Left forelimb (tissue), 1 donor: Measurements from ENCODE around the gene PTGFRN.
"Not testable (repeated sequence)": the region's sequence is repeated elsewhere in the genome, so short reads cannot be mapped to it uniquely, and the experiment has no call there.

ENCODE experiments used
- DNase-seq: peaks from one replicate; pipeline ENCODE4 v3.0.0-alpha.2; 2018; ENCODE audit warnings: low spot score

The PTGFRN gene

DNA sequence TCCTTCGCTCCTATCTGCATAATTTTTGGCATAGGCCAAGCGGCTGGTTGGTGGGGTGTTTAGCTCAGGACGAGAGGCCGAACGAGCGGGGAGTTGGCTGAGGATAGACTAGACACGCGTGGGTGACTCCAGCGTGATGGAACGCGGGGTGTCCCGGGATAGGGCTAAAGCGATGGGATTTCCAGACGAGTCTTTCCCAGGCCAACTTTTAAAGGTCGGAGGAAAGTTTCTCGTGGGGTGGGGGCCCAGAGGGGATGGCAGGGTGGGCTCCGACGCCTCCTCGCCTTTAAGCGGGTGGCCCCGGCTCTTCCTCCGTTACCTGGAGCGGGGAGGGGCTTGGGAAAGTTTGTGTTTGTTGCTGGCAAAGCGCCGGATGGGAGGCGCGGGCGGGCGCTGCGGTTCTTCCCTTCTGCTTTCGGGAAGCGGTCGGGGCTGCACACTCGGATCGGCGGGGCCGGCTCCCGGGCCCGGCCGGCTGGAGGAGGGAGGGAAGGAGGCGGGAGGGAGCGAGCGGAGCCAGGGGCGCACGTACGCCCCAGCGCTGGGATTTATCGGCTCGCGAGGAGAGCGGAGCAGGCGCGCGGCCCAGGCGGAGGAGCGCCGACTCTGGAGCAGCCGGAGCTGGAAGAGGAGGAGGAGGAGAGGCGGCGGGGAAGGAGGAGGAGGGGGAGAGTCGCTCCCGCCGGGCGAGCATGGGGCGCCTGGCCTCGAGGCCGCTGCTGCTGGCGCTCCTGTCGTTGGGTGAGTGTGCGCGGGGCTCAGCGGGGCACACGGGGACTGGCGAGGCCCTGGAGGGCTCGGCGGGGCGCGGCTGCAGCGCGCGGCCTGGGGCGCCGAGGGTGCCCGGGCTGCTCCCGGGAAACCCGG is at the start of gene PTGFRN:
Gene PTGFRN, plus strand, starts transcription at position 405 of the 867 bp plus-strand sequence. Its CDS starts 288 bp downstream, at position 693.
- peak; percentile 91 for DNase-seq

DNA sequence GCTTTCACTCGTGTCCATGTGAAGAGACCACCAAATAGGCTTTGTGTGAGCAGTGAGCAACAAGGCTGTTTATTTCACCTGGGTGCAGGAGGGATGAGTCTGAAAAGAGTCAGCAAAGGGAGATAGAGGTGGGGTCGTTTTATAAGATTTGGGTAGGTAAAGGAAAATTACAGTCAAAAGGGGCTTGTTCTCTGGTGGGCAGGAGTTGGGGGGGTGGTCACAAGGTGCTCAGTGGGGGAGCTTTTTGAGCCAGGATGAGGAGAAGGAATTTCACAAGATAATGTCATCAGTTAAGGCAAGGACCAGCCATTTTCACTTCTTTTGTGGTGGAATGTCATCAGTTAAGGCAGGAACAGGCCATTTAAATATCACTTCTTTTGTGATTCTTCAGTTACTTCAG is 49.5 kb upstream of the PTGFRN start:
- not testable (repeated sequence) for DNase-seq

DNA sequence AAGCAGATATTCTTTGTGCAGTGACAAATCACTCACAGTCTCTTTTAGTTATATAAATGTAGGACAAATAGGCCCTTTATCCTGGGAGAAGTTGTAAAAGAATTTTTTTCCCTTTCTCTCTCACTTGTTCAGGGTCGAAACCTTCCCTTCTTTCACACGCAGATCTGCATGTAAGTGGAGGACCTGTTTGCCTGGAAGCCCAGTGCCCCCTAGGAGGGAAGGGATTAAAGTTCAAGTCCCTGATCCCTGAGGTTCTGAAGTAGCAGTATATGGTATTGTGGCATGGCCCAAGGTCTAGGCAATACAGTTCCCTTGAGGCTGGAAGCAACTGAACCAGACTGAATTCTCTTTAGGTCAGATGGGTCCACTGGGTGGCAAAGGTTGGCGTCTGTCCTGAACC is 48.6 kb upstream of the PTGFRN start:
- no peak for DNase-seq

DNA sequence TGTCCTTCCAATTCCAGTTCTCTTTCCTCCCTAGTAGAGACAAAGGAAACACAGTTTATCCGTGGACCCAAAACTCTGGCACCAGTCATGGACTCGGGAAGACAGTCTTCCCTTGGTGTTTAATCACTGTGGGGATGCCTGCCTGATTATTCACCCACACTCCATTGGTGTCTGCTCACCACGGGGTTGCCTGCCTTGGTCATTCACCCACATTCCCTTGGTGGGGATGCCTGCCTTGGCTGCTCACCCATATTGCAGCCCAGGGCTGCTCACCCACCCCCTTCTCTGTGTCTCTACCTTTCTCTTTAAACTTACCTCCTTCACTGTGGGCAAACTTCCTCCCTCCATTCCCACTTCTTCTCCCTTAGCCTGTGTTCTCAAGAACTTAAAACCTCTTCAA is 46.7 kb upstream of the PTGFRN start:
- not testable (repeated sequence) for DNase-seq

DNA sequence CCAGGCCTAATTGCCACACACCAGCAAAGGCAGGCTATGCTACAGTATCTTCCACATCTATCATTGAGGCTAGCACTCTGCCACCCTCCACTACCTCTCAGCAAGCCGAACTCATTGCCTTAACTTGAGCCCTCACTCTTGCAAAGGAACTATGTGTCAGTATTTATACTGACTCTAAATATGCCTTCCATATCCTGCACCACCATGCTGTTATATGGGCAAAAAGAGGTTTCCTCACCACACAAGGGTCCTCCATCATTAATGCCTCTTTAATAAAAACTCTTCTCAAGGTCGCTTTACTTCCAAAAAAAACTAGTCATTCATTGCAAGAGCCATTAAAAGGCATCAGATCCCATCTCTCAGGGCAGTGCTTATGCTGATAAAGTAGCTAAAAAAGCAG is 43.2 kb upstream of the PTGFRN start:
- DNase-seq, result not testable (repeated sequence)

DNA sequence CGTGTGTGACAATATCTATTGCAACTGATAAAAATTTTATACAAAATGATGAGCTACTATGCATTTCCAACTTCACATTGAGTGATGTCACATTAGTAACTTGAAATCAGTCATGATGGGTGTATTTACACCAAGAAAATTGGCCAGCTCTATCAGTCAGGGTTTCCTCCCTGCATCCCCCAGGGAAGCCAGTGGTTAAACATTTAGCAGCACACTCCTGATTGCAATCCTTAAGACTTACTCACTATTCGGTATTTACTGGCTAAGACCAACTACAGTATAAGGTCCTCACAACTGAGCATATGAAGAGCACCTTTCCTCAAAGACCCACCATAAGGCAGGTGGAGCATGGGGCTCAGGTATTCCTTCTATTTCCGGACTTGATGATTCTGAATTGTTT is 41.3 kb upstream of the PTGFRN start:
- no peak for DNase-seq

DNA sequence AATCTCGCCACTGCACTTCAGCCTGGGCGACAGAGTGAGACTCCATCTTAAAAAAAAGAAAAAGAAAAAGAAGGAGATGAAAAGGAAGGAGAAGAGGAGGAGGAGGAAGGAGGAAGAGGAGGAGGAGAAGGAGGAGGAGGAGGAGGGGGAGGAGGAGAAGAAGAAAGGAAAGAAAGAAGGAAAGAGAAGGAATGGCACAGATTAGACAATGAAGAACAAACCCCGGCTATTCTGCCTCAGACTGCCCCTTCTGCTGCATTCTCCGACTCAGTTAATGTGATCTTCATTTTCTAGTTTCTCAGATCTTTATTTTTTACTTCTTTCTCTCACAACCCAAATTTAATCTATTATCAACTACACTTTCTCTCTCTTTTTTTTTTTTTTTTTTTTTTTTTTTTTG is 40.1 kb upstream of the PTGFRN start:
- no peak for DNase-seq

DNA sequence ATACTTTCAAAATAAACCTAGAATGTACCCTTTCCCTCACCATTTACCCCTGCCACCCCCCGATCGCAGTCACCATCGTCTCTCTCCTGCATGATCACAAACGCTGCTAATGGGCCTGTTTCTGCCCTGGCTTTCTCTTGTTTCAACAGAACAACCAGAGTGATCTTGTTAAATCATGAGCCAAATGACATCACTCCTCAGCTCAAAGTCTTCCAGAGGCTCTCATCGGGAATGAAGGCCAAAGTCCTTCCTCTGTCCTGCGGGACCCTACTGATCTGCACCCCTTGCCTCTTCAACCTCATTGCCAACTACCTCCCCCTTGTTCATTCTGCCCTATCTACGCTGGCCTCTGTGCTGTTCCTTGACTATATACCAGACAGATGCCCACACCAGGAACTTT is 39.4 kb upstream of the PTGFRN start:
- no peak for DNase-seq

DNA sequence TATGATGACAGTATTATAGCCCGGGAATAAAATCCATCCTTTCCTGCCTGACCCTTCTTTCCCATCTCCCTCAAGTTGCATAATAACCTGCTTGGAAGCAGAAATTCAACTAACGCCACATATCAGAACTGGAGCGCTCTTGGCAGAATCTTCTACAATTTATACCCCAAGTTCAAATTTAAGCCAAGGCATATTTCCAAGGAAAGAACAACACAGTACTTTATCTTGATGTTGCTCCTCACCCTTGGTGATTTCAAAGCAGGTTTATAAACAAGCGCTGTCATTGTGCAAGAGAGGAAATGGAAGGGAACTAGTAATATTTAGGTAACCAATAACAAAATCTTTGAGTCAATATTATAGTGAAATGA is 38.0 kb upstream of the PTGFRN start:
- no peak for DNase-seq

DNA sequence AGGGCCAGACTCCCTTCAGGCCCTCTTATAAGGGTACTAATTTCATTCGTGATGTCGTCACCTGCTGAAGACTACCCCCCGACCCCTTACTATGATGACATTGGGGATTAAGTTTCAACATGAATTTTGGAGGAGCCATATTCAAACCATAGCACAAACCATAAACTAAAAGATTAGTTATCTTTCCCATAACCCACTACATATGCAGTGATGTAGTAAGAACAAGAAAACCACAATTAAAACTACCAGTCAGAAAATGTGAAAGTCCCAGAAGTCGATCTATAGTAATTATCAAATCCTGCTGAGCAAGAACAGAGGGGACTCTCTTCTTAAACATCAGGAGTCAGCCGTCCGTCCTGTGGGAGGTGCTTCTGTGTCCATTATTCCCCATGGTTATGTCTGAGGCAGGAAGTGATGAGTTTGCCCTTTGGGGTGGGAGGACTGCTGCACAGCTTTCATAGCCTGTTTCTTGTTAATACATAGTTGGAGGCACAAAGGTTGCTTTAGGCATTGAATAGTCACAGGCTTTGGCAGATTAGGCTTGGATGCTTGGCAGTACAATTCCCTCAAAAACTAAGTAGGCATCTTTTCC is 35.9 kb upstream of the PTGFRN start:
- DNase-seq, result no peak

DNA sequence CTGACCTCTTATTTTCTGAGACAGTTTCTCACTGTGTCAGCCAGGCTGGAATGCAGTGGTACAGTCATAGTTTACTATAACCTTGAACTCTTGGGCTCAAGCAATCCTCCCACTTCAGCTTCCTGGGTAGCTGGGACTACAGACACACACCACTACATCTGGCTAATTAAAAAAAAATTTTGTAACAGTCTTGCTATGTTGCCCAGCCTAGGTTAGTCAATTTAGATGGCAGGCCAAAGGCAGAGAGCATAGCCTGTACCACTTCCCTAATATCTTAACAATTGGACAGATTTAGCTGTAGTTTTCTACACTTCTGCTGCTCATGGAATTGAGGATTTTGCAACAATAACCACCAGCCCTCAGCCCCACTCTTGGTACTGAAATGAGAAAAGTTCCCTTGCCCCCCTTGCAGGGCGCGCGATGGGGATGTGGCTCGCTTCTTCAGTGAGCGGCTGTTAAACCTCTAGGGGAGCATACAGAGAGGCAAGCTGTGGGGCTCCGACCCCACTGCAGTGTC is 34.9 kb upstream of the PTGFRN start:
- DNase-seq, result no peak

DNA sequence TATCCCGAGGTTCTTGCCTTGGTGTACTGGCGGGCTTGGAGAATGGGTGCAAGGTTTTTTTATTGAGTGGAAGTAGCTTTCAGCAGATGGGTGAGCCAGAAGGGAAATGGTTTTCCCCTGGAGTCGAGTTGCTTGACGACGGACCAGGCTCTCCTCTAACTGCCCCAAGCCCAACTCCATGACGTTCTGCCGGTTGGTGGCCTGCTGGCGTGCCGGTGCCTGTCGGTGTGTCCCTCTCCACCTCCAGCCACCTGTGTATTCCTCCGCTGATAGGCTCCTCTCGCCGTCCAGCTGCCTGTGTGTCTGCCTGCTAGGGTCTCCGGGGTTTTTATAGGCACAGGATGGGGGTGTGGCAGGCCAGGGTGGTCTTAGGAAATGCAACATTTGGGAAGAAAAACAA is 34.3 kb upstream of the PTGFRN start:
- DNase-seq, result no peak

DNA sequence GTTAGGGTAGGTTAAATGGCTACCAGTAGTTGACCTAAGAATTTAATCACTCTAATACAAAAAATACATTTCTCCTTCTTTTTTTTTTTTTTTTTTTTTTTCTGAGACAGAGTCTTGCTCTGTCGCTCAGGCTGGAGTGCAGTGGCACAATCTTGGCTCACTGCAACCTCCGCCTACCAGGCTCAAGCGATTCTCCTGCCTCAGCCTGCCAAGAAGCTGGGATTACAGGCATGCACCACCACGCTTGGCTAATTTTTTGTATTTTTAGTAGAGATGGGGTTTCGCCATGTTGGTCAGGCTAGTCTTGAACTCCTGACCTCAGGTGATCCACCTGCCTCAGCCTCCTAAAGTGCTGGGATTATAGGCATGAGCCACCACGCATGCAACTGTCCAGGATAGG is 33.8 kb upstream of the PTGFRN start:
- not testable (repeated sequence) for DNase-seq

DNA sequence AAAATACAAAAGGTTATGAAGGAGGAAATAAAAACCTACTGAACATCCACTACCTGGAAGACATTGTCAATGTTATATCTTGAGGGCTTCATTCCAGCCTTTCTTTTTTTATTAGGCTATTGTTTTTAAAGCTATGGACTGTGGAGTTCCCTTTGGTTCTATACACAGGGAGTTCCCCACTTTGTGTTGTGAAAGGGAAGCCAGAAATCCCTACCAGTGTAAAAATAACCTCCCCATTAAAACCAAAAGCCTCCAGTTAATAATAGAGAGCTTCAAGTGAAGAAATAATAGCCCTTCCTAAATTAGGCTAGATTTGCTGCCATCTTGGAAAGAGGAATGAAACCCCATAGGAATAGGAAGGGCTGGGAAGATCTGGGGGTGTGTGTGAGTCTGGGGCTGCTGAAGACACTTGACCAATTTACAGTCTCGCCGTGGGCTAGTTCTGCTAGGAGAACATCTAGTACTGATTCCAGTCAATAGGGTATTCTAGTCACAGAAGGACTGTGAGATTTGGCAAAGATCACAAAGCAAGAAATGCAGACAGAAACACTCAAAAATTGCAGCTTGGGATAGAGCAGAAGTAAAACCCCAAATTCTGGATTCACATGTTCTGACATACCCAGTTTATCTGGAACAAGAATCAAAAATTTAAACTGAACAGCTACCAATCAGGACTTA is 32.4 kb upstream of the PTGFRN start:
- DNase-seq, result no peak

DNA sequence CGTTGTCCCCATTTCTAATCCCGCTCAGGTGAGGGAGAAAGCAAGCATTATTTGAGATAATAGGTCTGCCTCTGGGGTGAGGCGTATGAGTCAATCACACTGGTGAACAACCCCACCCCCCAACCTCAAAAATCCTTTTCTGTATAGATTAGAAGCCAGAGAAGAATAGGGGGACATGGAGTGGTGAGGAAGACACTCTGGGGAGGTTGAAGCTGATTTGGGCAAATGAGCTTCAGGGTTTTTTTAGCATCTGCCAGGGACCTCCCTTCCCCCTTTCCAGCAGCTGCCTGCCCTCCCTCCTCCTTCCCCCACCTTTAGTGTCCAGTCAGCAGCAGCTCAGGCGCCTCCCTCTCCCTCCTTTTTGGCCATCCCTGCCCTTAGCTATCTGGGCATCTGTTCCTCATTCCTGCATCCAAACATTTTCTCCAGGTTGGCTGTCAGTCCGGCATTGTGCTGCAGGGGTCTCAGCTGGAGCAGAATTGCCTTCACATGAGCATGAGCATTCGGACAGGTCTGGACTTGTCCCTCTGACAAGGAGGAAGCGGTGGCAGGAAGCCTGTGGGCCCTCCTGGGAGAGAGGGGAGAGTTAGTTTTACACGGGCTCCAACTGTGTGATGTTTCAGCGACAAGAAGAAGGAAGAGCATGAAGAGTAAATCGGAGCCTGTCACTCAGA is 30.8 kb upstream of the PTGFRN start:
- DNase-seq, result peak; percentile 75

DNA sequence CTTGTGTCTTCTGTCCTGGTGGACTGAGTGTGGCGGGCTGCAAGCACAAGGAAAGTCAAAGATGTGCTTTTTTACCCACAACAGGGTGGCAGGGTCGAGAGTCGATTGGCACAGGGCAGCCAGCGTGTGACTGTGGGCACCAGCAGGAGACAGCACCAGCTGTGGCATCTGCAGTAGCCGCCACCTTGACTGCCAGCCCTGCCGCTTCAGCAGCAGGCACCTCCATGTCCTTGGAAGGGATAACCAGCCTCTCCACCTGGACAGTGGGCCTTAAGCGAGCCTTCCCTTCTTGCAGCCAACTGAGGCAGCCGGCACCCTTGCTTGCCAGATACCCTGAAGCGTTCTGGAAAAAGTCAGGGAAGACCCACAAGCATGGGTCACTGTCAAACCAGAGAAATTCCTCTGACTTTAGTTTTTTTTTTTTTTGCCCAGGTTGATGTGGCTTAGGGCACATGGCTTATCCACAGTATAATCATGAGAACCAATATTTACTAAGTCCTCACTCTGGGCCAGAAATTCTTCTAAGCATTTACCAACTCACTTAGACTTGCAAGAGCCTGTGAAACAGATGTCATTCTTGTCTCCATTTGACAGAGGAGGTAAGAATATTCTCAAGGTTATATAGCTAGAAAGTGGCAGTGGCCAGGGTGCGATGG is 30.1 kb upstream of the PTGFRN start:
- no peak for DNase-seq

DNA sequence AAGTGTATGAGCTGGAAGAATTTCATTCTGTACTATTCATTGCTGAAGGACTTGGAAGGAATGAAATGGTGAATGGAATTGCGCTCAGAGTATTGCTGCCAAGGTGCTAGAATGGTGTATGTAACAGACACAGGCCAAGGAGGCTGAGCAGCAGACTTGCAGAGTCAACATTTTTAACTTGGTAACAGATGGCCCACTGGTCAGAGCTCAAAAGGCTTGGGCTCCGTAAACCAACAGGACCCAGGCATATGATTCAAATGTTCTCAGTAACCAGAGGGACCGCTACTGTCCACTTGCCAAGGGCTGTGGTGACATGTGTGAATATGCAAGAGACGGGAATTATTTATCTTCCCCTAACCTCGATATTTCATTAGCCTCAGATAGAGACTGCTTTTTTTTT is 28.8 kb upstream of the PTGFRN start:
- no peak for DNase-seq

DNA sequence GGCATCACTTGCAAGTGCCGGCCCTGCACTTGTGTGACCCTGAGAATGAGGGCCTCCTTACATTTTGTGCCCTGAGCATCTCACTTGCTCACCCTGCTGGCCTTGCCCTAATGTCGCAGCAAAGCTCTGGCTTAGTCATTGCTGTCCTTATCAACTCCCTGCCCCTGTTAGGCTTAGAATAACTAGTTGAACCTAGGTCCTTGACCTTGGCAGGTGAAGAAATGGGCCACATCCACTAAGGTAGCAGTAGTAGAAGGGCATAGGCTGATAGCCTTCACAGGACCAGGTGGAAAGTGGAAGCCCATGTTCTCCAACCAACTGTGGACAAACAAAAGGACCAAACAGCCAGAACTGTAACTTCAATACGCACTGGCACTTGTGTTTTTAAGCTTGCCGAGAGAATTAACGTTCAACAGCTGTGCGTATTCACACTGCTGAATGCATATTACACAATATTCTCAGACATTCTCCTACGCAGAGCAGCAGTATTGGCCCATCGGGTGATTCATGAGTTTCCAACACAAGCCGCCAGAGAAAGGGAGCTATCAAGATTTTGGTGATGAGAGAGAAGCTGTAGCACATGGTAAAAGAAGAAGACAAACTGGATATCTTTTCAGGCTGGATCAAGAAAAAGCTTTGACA is 27.7 kb upstream of the PTGFRN start:
- DNase-seq, result no peak

DNA sequence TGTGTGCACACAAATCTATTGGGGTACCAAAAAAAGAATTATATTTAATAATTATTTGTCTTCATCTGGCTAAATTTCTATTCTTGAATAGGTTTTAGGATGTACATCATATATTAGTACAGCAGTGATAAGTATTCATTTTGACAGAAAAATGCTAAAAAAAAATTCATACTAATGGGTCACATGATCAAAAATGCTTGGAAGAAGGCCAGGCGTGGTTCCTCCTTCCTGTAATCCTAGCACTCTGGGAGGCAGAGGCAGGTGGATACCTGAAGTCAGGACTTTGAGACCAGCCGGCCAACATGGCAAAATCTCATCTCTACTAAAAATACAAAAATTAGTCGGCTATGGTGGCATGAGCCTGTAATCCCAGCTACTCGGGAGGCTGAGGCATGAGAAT is 26.9 kb upstream of the PTGFRN start:
- DNase-seq, result no peak

DNA sequence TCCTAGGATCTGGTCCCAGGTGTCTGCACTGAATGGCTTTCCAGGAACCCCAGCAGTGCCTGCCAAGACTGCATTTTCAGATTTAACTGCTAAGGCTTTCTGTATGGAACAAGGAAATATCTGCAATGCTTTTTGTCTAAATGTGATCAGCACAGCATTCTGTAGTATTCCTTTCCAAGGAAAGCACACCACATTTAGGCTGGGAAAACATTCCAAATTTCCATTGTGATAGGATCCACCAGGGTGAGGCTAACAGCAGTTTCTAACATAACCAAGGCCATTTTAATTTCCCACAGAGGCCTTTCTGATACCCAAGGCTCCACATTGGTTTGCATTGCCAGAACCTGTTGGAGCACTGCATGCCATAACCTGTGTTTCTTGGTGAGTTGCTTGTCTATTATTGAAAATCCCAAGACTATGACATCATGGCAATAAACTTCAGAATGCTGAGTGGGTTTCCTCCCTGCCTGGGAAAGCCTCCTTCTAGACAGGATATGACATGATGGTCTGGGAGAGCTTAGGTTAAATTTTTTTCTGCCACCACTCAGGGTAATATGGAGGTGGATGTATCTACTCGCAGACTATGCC is 23.3 kb upstream of the PTGFRN start:
- peak; percentile 77 for DNase-seq

DNA sequence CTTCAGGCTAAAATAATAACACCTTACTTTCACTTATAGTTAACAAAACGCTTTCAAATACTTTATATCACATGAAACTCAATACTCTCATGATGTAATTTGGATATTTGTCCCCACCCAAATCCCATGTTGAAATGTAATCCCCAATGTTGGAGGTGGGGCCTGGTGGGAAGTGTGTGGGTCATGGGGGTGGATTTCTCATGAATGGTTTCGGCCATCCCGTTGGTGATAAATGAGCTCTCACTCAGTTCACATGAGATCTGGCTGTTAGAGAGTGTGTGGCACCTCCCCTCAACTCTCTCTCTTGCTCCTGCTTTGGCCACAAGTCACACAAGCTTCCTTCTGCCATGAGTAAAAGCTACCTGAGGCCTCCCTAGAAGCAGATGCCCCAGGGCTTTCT is 22.5 kb upstream of the PTGFRN start:
- DNase-seq, result no peak
